Transverse colon (tissue), 4 donors: ENCODE data around the gene DKK3. TPM values are rescaled to one million over a fixed set of nuclear protein-coding genes. Genes with fewer than 3 reads are reported as not detected.

Experiments
- DNase-seq: peaks from one replicate; pipeline ENCODE4 v3.0.0-alpha.2; 2019
- H3K27ac ChIP-seq, 4 donors: fragments of 200-600 bp; sonication (generic); 2 replicates each; pipeline ENCODE4 v1.5.1; 2016 to 2018; ENCODE audit warnings: inconsistent platforms in 4 of 4
- H3K27me3 ChIP-seq: fragments of 200-600 bp; sonication (generic); 2 replicates; pipeline ENCODE4 v1.5.1; 2017; ENCODE audit warnings: inconsistent platforms
- H3K36me3 ChIP-seq, 4 donors: fragments of 200-600 bp; sonication (generic); 2 replicates each; pipeline ENCODE4 v1.5.1; 2017 to 2019; ENCODE audit warnings: inconsistent platforms in 4 of 4
- H3K4me1 ChIP-seq, 4 donors: fragments of 200-600 bp; sonication (generic); 2 replicates each; pipeline ENCODE4 v1.5.1; 2017 to 2020; ENCODE audit warnings: inconsistent platforms in 4 of 4
- H3K4me3 ChIP-seq, 4 donors: fragments of 200-600 bp; sonication (generic); 1 replicate in 1 of 4; 2 replicates in 3 of 4; pipeline versions ENCODE4 v1.5.1 to v1.6.1; 2017 to 2019; ENCODE audit warnings: inconsistent platforms in 4 of 4
- H3K9me3 ChIP-seq, 2 donors: fragments of 200-600 bp; sonication (generic); 2 replicates each; pipeline ENCODE4 v1.5.1; 2017 to 2019; ENCODE audit warnings: inconsistent platforms in 2 of 2
- EP300 ChIP-seq: sonication (generic); formaldehyde crosslinking; IDR thresholded peaks from one replicate; pipeline ENCODE4 v1.6.1; 2017; ENCODE audit warnings: antibody characterized with exemption, low read depth
- POLR2A ChIP-seq: fragments of 450-650 bp; IDR thresholded peaks from one replicate; pipeline ENCODE4 v1.6.1; 2016; ENCODE audit warnings: antibody characterized with exemption, mild to moderate bottlenecking, moderate library complexity
- POLR2AphosphoS5 ChIP-seq, 3 donors: sonication (generic); formaldehyde crosslinking; IDR thresholded peaks; one replicate each; pipeline ENCODE4 v1.6.1; 2016; ENCODE audit warnings: antibody characterized with exemption in 3 of 3
- WGBS, 2 donors: methylation state at CpG; one replicate each; pipeline ENCODE4 v1.1.5; 2018; ENCODE audit warnings: low coverage in 1 of 2; 5-methylcytosine and 5-hydroxymethylcytosine counted together
- in situ Hi-C, 4 donors: fragments of 200-750 bp; cut with MboI; loops; one replicate each; pipeline versions ENCODE4 v1.15.0 to v1.15.1; 2017; ENCODE audit warnings: low sequenced_read_pairs in 3 of 4, low pct_ligation_motif_present in 1 of 4, low pct_unique_long_range_greater_than_20kb in 1 of 4
- intact Hi-C: fragments of 100-400 bp; cut with DNase I; formaldehyde crosslinking; loops from one replicate; pipeline ENCODE4 v1.15.1; 2023; ENCODE audit warnings: low total_unique reads
- total RNA-seq, 4 donors: library from RNA; depleted of rRNA; stranded (reverse); fragments of >200 nt; gene quantifications; one replicate each; pipeline ENCODE4 v1.1.0, GENCODE V29; 2016
- TF ChIP-seq, protein P1 (sequence below), 5 experiments: fragments of 200-600 bp in 3 of 5; fragments of 450-650 bp in 2 of 5; sonication (generic) in 3 of 5; IDR thresholded peaks; 1 replicate in 2 of 5; 2 replicates in 3 of 5; pipeline ENCODE4 v1.5.1; 2016 to 2017; ENCODE audit warnings: antibody characterized with exemption in 5 of 5, inconsistent platforms in 3 of 5, mild to moderate bottlenecking in 2 of 5, moderate library complexity in 1 of 5

DKK3 gene
- total RNA-seq, 4 donors from 2014 or later, result 27.2 to 181 (median 40.1) TPM

DNA sequence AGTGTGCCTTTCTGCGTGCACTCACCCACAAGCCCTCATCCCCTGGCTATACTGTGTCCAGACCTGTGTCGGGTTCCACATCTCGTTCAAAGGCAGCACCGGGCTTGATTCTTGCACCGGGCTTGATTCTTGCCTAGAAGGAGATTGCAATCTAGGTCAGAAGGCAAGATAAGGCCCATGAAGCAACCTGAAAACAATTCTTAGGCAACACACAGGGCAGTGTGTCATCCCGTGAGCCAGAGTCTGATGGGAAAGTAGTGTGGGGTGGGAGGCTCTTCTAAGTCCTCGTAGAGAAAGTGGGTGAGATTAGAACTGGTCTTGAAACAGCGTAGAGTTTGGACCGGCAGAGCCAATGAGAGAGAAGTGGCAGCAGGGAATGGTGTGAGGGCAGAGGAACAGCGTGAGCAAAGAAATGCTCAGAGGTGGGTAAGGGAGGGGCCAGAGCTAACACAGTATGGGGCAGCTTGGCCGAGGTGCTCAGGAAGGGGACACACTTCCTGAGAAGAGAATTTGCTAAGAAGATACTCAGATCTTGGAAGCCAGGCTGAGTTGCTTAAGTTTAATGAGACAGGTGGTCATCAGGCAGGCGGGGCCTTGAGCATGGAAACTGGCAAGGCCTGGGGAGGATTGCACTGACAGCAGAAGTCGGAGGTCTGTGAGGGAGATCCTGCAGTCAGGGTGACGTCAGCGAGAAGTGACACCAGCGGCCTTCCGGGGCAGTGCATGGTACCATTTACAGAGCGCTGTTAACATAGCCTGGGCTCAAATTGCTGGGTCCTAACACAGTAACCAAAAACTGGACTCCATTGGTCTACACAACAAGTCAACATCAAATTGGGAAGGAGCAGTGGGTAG, 40.7 kb upstream of the DKK3 start:
- intact Hi-C loops (no loop called here), in situ Hi-C loops (loop anchor here (5.0 to 25.0 kb wide), 10 partner anchors 112 to 257 kb away; no protein-coding TSS in a partner anchor)
- Histone ChIP-seq H3K9me3 (no peaks in the 10 kb centered on the region), H3K27me3 (no peaks in the 10 kb centered on the region), H3K4me1 (peaks cover 0 to 19% (median 6%) of the 10 kb centered on the region in 4 donors), H3K36me3 (no peaks in the 10 kb centered on the region), H3K4me3 (no peak overlapping the region), H3K27ac (no peak overlapping the region)
- DNase-seq, result no peak
- TF ChIP-seq, protein P1, sequence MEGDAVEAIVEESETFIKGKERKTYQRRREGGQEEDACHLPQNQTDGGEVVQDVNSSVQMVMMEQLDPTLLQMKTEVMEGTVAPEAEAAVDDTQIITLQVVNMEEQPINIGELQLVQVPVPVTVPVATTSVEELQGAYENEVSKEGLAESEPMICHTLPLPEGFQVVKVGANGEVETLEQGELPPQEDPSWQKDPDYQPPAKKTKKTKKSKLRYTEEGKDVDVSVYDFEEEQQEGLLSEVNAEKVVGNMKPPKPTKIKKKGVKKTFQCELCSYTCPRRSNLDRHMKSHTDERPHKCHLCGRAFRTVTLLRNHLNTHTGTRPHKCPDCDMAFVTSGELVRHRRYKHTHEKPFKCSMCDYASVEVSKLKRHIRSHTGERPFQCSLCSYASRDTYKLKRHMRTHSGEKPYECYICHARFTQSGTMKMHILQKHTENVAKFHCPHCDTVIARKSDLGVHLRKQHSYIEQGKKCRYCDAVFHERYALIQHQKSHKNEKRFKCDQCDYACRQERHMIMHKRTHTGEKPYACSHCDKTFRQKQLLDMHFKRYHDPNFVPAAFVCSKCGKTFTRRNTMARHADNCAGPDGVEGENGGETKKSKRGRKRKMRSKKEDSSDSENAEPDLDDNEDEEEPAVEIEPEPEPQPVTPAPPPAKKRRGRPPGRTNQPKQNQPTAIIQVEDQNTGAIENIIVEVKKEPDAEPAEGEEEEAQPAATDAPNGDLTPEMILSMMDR (IDR thresholded peaks at IDR 0.05), result no peak
- no peak for TF ChIP-seq POLR2A
- TF ChIP-seq EP300, result no peak
- TF ChIP-seq POLR2AphosphoS5 (IDR thresholded peaks at IDR 0.05), result no peak
- WGBS, 2 donors, result 87 to 94% methylated on average over 14 to 18 of the region's 18 CpGs

DNA sequence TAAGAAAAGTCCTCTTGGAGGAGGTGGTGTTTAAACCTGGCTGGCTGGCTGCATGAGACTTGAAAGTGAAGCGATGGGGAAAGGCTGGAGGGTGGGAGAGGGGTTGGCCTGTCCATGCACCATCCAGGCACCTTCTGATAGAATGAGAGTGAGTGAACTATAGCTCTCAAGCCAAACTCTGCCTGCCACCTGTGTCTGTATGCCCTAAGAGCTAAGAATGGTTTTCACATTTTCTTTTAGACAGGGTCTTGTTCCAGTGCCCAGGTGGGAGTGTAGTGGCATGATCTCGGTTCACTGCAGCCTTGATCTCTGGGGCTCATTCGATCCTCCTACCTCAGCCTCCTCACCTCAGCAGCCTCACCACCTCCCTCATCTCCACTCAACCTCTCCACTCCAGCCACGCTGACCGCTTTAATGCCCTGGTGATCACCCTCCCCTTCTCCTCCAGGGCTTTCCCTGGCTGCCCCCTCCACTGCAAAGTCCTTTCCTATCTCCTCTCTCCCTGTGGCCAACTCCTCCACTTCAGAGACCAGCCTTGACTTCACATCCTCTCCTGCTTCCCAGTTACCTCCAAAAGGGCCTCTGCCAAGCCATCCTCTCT, 38.3 kb upstream of the DKK3 start:
- no peaks in the 10 kb centered on the region for H3K9me3 ChIP-seq
- no peak overlapping the region for H3K4me3 ChIP-seq
- no peak for DNase-seq
- TF ChIP-seq EP300, result no peak
- no peak for TF ChIP-seq POLR2AphosphoS5 (IDR thresholded peaks at IDR 0.05)
- no peak for TF ChIP-seq POLR2A
- TF ChIP-seq, protein P1 (IDR thresholded peaks at IDR 0.05), result no peak
- no peaks in the 10 kb centered on the region for H3K27me3 ChIP-seq
- peaks cover 0 to 15% (median 9%) of the 10 kb centered on the region in 4 donors for H3K4me1 ChIP-seq
- in situ Hi-C loops (loop anchor here (5.0 to 25.0 kb wide), 10 partner anchors 109 to 254 kb away; no protein-coding TSS in a partner anchor), intact Hi-C loops (loop anchor here (2.0 kb wide), 1 partner anchor 234 kb away; no protein-coding TSS in a partner anchor)
- peak overlapping the region in 1 of 4 donors; percentile 6 for H3K27ac ChIP-seq
- WGBS, 2 donors, result 73 to 83% methylated on average over 2 to 5 of the region's 5 CpGs
- H3K36me3 ChIP-seq, result no peaks in the 10 kb centered on the region

DNA sequence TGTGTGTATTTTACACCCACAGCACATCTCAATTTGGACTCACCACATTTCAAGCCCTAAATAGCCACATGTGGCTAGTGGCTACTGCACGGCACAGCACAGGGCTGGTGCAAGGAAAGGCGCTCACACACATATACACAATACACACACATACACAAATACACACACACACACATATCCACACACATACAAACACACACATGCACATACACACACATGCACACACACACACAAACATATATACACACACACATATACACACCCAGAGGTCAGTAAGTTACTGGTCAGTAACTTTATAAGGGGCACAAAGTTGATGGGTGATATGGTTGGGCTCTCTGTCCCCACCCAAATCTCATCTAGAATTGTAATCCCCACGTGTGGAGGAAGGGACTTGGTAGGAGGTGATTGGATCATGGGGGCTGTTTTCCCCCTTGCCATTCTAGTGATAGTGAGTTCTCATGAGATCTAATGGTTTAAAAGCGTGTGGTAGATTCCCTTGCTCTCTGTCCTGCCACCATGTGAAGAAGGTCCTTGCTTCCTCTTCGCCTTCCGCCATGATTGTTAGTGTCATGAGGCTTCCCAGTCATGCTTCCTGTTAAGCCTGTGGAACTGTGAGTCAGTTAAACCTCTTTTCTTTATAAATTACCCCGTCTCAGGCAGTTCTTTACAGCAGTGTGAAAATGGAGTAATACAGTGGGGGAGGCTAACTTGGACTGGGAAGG, 37.6 kb upstream of the DKK3 start:
- Histone ChIP-seq H3K9me3 (no peaks in the 10 kb centered on the region), H3K27ac (no peak overlapping the region), H3K36me3 (no peaks in the 10 kb centered on the region), H3K4me1 (peaks cover 0 to 15% (median 9%) of the 10 kb centered on the region in 4 donors), H3K27me3 (no peaks in the 10 kb centered on the region), H3K4me3 (no peak overlapping the region)
- in situ Hi-C loops, result loop anchor here (5.0 to 25.0 kb wide), 10 partner anchors 109 to 254 kb away; no protein-coding TSS in a partner anchor
- 75 to 100% methylated on average over 1 to 7 of the region's 7 CpGs for WGBS, 2 donors
- DNase-seq, result no peak
- intact Hi-C loops, result loop anchor here (2.0 kb wide), 2 partner anchors 235 to 247 kb away; no protein-coding TSS in a partner anchor
- TF ChIP-seq POLR2AphosphoS5 (IDR thresholded peaks at IDR 0.05) (no peak), POLR2A (no peak), EP300 (no peak)
- TF ChIP-seq, protein P1 (IDR thresholded peaks at IDR 0.05), result no peak
